Ovary (tissue), 9 donors: ENCODE results near the gene MYO1F. TPM values are rescaled to one million over a fixed set of nuclear protein-coding genes. Genes with fewer than 3 reads are reported as not detected.

ENCODE experiments used
- DNase-seq, 5 donors: peaks; one replicate each; pipeline ENCODE4 v3.0.0-alpha.2; 2019 to 2020
- H3K27ac ChIP-seq, 2 donors: fragments of 200-600 bp; one replicate each; pipeline versions ENCODE4 v1.5.1 to v1.8.0; 2019 to 2022
- H3K27me3 ChIP-seq: fragments of 200-600 bp; one replicate; pipeline ENCODE4 v1.8.0; 2022
- H3K36me3 ChIP-seq: fragments of 200-600 bp; sonication (generic); one replicate; pipeline ENCODE4 v1.5.1; 2019
- H3K4me1 ChIP-seq: one replicate; pipeline ENCODE4 v1.8.1; 2013; ENCODE audit warnings: mild to moderate bottlenecking, moderate library complexity; ENCODE audit not compliant: insufficient read depth
- H3K4me3 ChIP-seq: fragments of 200-600 bp; sonication (generic); one replicate; pipeline ENCODE4 v1.5.1; 2017
- H3K9me3 ChIP-seq, 2 donors: fragments of 200-600 bp in 1 of 2; sonication (generic) in 1 of 2; one replicate each; pipeline versions ENCODE4 v1.5.1 to v1.8.1; 2013 to 2019; ENCODE audit warnings: mild to moderate bottlenecking in 1 of 2, moderate library complexity in 1 of 2
- CTCF ChIP-seq, 3 donors: fragments of 450-650 bp in 2 of 3; fragments of 200-600 bp in 1 of 3; IDR thresholded peaks; one replicate each; pipeline versions ENCODE4 v1.5.1 to v1.8.0; 2016 to 2022; ENCODE audit warnings: antibody characterized with exemption in 3 of 3, mild to moderate bottlenecking in 1 of 3
- EP300 ChIP-seq: sonication (generic); formaldehyde crosslinking; IDR thresholded peaks from one replicate; pipeline ENCODE4 v1.6.1; 2017; ENCODE audit warnings: antibody characterized with exemption
- POLR2A ChIP-seq: fragments of 450-650 bp; IDR thresholded peaks from one replicate; pipeline ENCODE4 v1.6.1; 2017; ENCODE audit warnings: antibody characterized with exemption, mild to moderate bottlenecking, moderate library complexity
- WGBS, 3 donors: extraction: QIAGEN DNeasy Blood & Tissue Kit in 1 of 3; methylation state at CpG; one replicate each; pipeline versions ENCODE4 v1.1.5 to v1.1.7; 2013 to 2017; 5-methylcytosine and 5-hydroxymethylcytosine counted together
- intact Hi-C, 4 donors: fragments of 100-400 bp; cut with DNase I; formaldehyde crosslinking; loops; one replicate each; pipeline versions ENCODE4 v1.11.0 to v1.15.1; 2022 to 2023
- polyA plus RNA-seq, 2 donors: library from polyadenylated mRNA; stranded (reverse); fragments of 200-250 nt in 1 of 2; fragments of 350-450 nt in 1 of 2; fragmentation: Illumina TruSeq in 1 of 2; extraction: RNeasy Lipid Tissue Mini Kit (QIAGEN cat#74804) in 1 of 2; gene quantifications; one replicate each; pipeline ENCODE4 v1.2.3, GENCODE V29; 2013 to 2014
- total RNA-seq, 7 donors: library from RNA; depleted of rRNA in 2 of 7; stranded (reverse); fragments of >200 nt in 2 of 7; fragmentation: NEBNext Ultra II Directional in 3 of 7; extraction: Animal tissue kit (Norgen Biotek cat#: 25700) in 3 of 7; gene quantifications; one replicate each; pipeline versions ENCODE4 v1.1.0 to v1.2.4, GENCODE V29; 2016 to 2023
- donor health status: DM: no; HTN: no; CAD: no; lungs with moderate emphysema.
- donor health status: DM: no; HTN: no; CAD: no.
- donor health status: Bipolar disorder and iron deficiency.
- donor health status: DM: yes; HTN: yes; CAD: no.
- donor health status: DM: no; HTN: no; CAD: no.
- donor health status: DM: yes; HTN: yes; CAD: no.

Gene MYO1F
- total and polyA plus RNA-seq, 9 donors = 3.5 to 13.6 (median 5.4) TPM

GRCh38 chr19:8499048-8499833, 78.0 kb downstream of the MYO1F start:
- 77 to 86% (median 81%) methylated on average over 37 to 41 of the region's 41 CpGs for WGBS, 3 donors
- Histone ChIP-seq H3K4me1 (no peaks in the 10 kb centered on the region), H3K27me3 (no peaks in the 10 kb centered on the region), H3K27ac (no peak overlapping the region), H3K9me3 (no peaks in the 10 kb centered on the region), H3K4me3 (no peak overlapping the region), H3K36me3 (no peaks in the 10 kb centered on the region)
- intact Hi-C loops = loop anchor here in 1 of 4 donors (10.0 kb wide), 1 partner anchor 74 kb away; no protein-coding TSS in a partner anchor
- DNase-seq = no peak
- TF ChIP-seq POLR2A (no peak), EP300 (no peak)

GRCh38 chr19:8498295-8498694, 78.9 kb downstream of the MYO1F start:
- intact Hi-C loops = loop anchor here in 1 of 4 donors (10.0 kb wide), 1 partner anchor 73 kb away; no protein-coding TSS in a partner anchor
- no peak for DNase-seq
- H3K4me1 ChIP-seq = no peaks in the 10 kb centered on the region
- H3K36me3 ChIP-seq = no peaks in the 10 kb centered on the region
- no peak for TF ChIP-seq CTCF (IDR thresholded peaks at IDR 0.05)
- TF ChIP-seq EP300 = no peak
- TF ChIP-seq POLR2A = no peak
- no peak overlapping the region for H3K4me3 ChIP-seq
- H3K27ac ChIP-seq = no peak overlapping the region
- WGBS, 3 donors = 84 to 85% (median 85%) methylated on average over 11 to 22 of the region's 22 CpGs
- H3K27me3 ChIP-seq = no peaks in the 10 kb centered on the region
- no peaks in the 10 kb centered on the region for H3K9me3 ChIP-seq

GRCh38 chr19:8494158-8494557, 83.1 kb downstream of the MYO1F start:
- H3K4me1 ChIP-seq = no peaks in the 10 kb centered on the region
- WGBS, 3 donors = 76 to 79% (median 77%) methylated on average over 7 of the region's 7 CpGs

GRCh38 chr19:8491574-8491973, 85.7 kb downstream of the MYO1F start:
- 82 to 91% (median 84%) methylated on average over 6 of the region's 6 CpGs for WGBS, 3 donors

More at GRCh38 chr19:8494158-8494557, 83.1 kb downstream of the MYO1F start:
- no peak for DNase-seq
- intact Hi-C loops = loop anchor here in 1 of 4 donors (10.0 kb wide), 1 partner anchor 69 kb away; no protein-coding TSS in a partner anchor
- H3K4me3 ChIP-seq = no peak overlapping the region
- H3K27me3 ChIP-seq = no peaks in the 10 kb centered on the region
- no peaks in the 10 kb centered on the region for H3K9me3 ChIP-seq
- no peaks in the 10 kb centered on the region for H3K36me3 ChIP-seq
- no peak for TF ChIP-seq CTCF (IDR thresholded peaks at IDR 0.05)
- TF ChIP-seq POLR2A = no peak
- no peak for TF ChIP-seq EP300
- H3K27ac ChIP-seq = no peak overlapping the region

More at GRCh38 chr19:8491574-8491973, 85.7 kb downstream of the MYO1F start:
- Histone ChIP-seq H3K9me3 (no peaks in the 10 kb centered on the region), H3K4me3 (no peak overlapping the region), H3K27me3 (no peaks in the 10 kb centered on the region), H3K36me3 (no peaks in the 10 kb centered on the region), H3K27ac (no peak overlapping the region), H3K4me1 (no peaks in the 10 kb centered on the region)
- intact Hi-C loops = loop anchor here in 1 of 4 donors (10.0 kb wide), 1 partner anchor 67 kb away; no protein-coding TSS in a partner anchor
- no peak for DNase-seq
- TF ChIP-seq POLR2A (no peak), EP300 (no peak), CTCF (IDR thresholded peaks at IDR 0.05) (no peak)
